Endothelial cell of umbilical vein (primary cell): Measurements from ENCODE around the gene DIP2B. TPM values are rescaled to one million over a fixed set of nuclear protein-coding genes. Genes with fewer than 3 reads are reported as not detected.

Source experiments
- BruUV-seq: library from RNA; stranded (reverse); fragments of 400-500 nt; replicated peaks from 2 replicates; lab custom pipeline; 2021; lab: Mats Ljungman, UMichigan
- CTCF ChIA-PET: fragments of 300-600, 350-600 bp; sonication (Branson Sonifier 250); formaldehyde crosslinking; loops from one replicate; lab custom pipeline; 2021; ENCODE audit warnings: antibody characterized with exemption, inconsistent platforms; lab: Charles Lee
- POLR2A ChIA-PET: fragments of 300-600, 350-600 bp; sonication (Branson Sonifier 250); formaldehyde crosslinking; loops from one replicate; lab custom pipeline; 2021; ENCODE audit warnings: antibody characterized with exemption, inconsistent platforms; lab: Charles Lee
- DNase-seq: peaks from one replicate; pipeline ENCODE4 v3.0.0-alpha.2; 2011; ENCODE audit warnings: low read depth, low spot score
- FAIRE-seq: peaks from 2 replicates; lab custom pipeline; 2011; peaks lifted over from hg19 to GRCh38; lab: Jason Lieb, UNC
- H2AFZ ChIP-seq: 2 replicates; pipeline ENCODE4 v1.6.0; 2012; ENCODE audit warnings: low read depth, low read length, control low read depth, inconsistent platforms
- H3K27ac ChIP-seq: 2 replicates; pipeline ENCODE4 v1.5.1; 2011; ENCODE audit warnings: low read depth, mild to moderate bottlenecking, control low read depth, low read length, moderate library complexity; ENCODE audit not compliant: insufficient read depth
- H3K27me3 ChIP-seq, 2 experiments: 2 replicates each; pipeline versions ENCODE4 v1.6.0 to v1.6.1; 2011; ENCODE audit warnings: low read length in 2 of 2, mixed read lengths in 1 of 2; ENCODE audit not compliant: control insufficient read depth in 2 of 2, insufficient read depth in 2 of 2
- H3K36me3 ChIP-seq, 2 experiments: 2 replicates in 1 of 2; 3 replicates in 1 of 2; pipeline ENCODE4 v1.5.1; 2011; ENCODE audit warnings: low read length in 2 of 2, mild to moderate bottlenecking in 1 of 2, moderate library complexity in 1 of 2; ENCODE audit not compliant: control insufficient read depth in 2 of 2, insufficient read depth in 2 of 2; ENCODE audit errors: extremely low read depth in 1 of 2
- H3K4me1 ChIP-seq: 3 replicates; pipeline ENCODE4 v1.5.1; 2011; ENCODE audit warnings: mild to moderate bottlenecking, low read length; ENCODE audit not compliant: control insufficient read depth, insufficient read depth; ENCODE audit errors: extremely low read depth
- H3K4me2 ChIP-seq: 2 replicates; pipeline ENCODE4 v1.6.1; 2011; ENCODE audit warnings: low read length, control low read depth, mixed read lengths; ENCODE audit not compliant: insufficient read depth
- H3K4me3 ChIP-seq, 3 experiments: fragments of 200-600 bp in 1 of 3; sonication (generic), shearing (Covaris generic) in 1 of 3; replicated peaks in 1 of 3; 2 replicates each; pipeline ENCODE4 v1.5.1; 2011 to 2016; ENCODE audit warnings: control low read depth in 3 of 3, low read length in 3 of 3, mild to moderate bottlenecking in 2 of 3, inconsistent platforms in 1 of 3, low read depth in 1 of 3, moderate library complexity in 1 of 3; ENCODE audit not compliant: insufficient read depth in 1 of 3
- H3K79me2 ChIP-seq: 2 replicates; pipeline ENCODE4 v1.6.0; 2012; ENCODE audit warnings: low read length, inconsistent platforms; ENCODE audit not compliant: control insufficient read depth, insufficient read depth
- H3K9ac ChIP-seq: replicated peaks from 2 replicates; pipeline ENCODE3; 2011; ENCODE audit warnings: low read length, control low read depth; ENCODE audit not compliant: insufficient read depth; ENCODE audit errors: extremely low read depth
- H3K9me1 ChIP-seq: replicated peaks from 3 replicates; pipeline ENCODE4 v1.6.0; 2011; ENCODE audit warnings: mild to moderate bottlenecking, low read length; ENCODE audit not compliant: control insufficient read depth, insufficient read depth; ENCODE audit errors: extremely low read depth
- H3K9me3 ChIP-seq: replicated peaks from 2 replicates; pipeline ENCODE4 v1.5.1; 2012; ENCODE audit warnings: low read length, inconsistent platforms; ENCODE audit not compliant: control insufficient read depth, insufficient read depth
- H4K20me1 ChIP-seq: replicated peaks from 2 replicates; pipeline ENCODE3; 2011; ENCODE audit warnings: mild to moderate bottlenecking, low read length; ENCODE audit not compliant: control insufficient read depth, insufficient read depth; ENCODE audit errors: extremely low read depth
- CTCF ChIP-seq, 2 donors: IDR thresholded peaks; 1 replicate in 1 of 2; 2 replicates in 1 of 2; pipeline ENCODE4 v1.5.1; 2011; ENCODE audit warnings: low read length in 2 of 2, mild to moderate bottlenecking in 2 of 2, moderate library complexity in 2 of 2, control low read depth in 1 of 2, inconsistent platforms in 1 of 2, low read depth in 1 of 2; ENCODE audit not compliant: insufficient read depth in 1 of 2; ENCODE audit errors: extremely low read depth in 1 of 2
- EZH2 ChIP-seq: IDR thresholded peaks from 2 replicates; pipeline ENCODE4 v1.6.1; 2012; ENCODE audit warnings: borderline replicate concordance, low read depth, mild to moderate bottlenecking, moderate library complexity, low read length, inconsistent platforms; ENCODE audit not compliant: severe bottlenecking
- FOS ChIP-seq: IDR thresholded peaks from 2 replicates; pipeline ENCODE4 v1.6.1; 2011; ENCODE audit warnings: mild to moderate bottlenecking, low read length, moderate library complexity, borderline replicate concordance; ENCODE audit not compliant: insufficient read depth
- GATA2 ChIP-seq: IDR thresholded peaks from 2 replicates; pipeline ENCODE4 v1.7.0; 2011; ENCODE audit warnings: low read depth, mild to moderate bottlenecking, moderate library complexity, mixed read lengths, low read length; ENCODE audit not compliant: insufficient read length, insufficient read depth
- JUN ChIP-seq: IDR thresholded peaks from 2 replicates; pipeline ENCODE4 v1.6.1; 2011; ENCODE audit warnings: borderline replicate concordance, low read depth; ENCODE audit not compliant: insufficient read length, insufficient read depth
- MAX ChIP-seq: IDR thresholded peaks from 2 replicates; pipeline ENCODE4 v1.6.1; 2011; ENCODE audit not compliant: insufficient read depth, insufficient read length
- POLR2A ChIP-seq: IDR thresholded peaks from 2 replicates; pipeline ENCODE4 v1.6.1; 2012; ENCODE audit warnings: low read depth, mild to moderate bottlenecking, control low read depth, low read length
- dilution Hi-C: fragments of 300-500 bp; cut with MboI; formaldehyde crosslinking; loops from one replicate; pipeline ENCODE4 v1.15.0; 2019; ENCODE audit warnings: low sequenced_read_pairs; ENCODE audit not compliant: extremely low pct_ligation_motif_present
- intact Hi-C: fragments of 100-400 bp; cut with micrococcal nuclease; formaldehyde crosslinking; loops from one replicate; pipeline ENCODE4 v1.10.0; 2022
- polyA plus RNA-seq, 4 experiments: library from polyadenylated mRNA; depleted of rRNA in 3 of 4; stranded (reverse) in 3 of 4; unstranded in 1 of 4; fragments of >200 nt; gene quantifications; 2 replicates each; pipeline versions ENCODE4 v1.2.1 to v1.2.3, GENCODE V29; 2011 to 2012; ENCODE audit warnings: missing spikeins in 1 of 4
- total RNA-seq: library from RNA; stranded (reverse); gene quantifications from 2 replicates; pipeline ENCODE4 v1.2.3, GENCODE V29; 2021

Gene DIP2B
- total and polyA plus RNA-seq, 2 donors (not counting 3 experiments of a cell fraction or from before 2014, with no cell fraction given): 14.5 to 28.0 TPM

GRCh38 chr12:50557421-50557820, 52.6 kb downstream of the DIP2B start:
- dilution Hi-C loops: no loop called here
- H2AFZ ChIP-seq: no peak overlapping the region
- no TSS peak for BruUV-seq
- no peaks in the 10 kb centered on the region for H3K9me1 ChIP-seq
- H3K9me3 ChIP-seq: no peaks in the 10 kb centered on the region
- ChIA-PET POLR2A (interaction anchor here (0.7 kb wide), 1 partner anchor 85 kb away, joined by 3 read pairs; no protein-coding TSS in a partner anchor), CTCF (no interaction called here)
- H3K79me2 ChIP-seq: peaks cover 9% of the 10 kb centered on the region
- no peak overlapping the region for H3K9ac ChIP-seq
- TF ChIP-seq POLR2A: no peak
- no peak for TF ChIP-seq FOS
- TF ChIP-seq MAX: no peak
- TF ChIP-seq CTCF (IDR thresholded peaks at IDR 0.05; ENCODE audit: extremely low read depth in 1 of 2, insufficient read depth in 1 of 2, low read depth in 1 of 2, low read length in 2 of 2): no peak
- TF ChIP-seq JUN: no peak
- TF ChIP-seq EZH2: no peak
- no peak for TF ChIP-seq GATA2
- no peak overlapping the region for H3K4me2 ChIP-seq
- no peaks in the 10 kb centered on the region for H3K27me3 ChIP-seq
- no peaks in the 10 kb centered on the region for H4K20me1 ChIP-seq
- H3K36me3 ChIP-seq: no peaks in the 10 kb centered on the region
- H3K4me3 ChIP-seq: no peak overlapping the region
- FAIRE-seq (no peak), DNase-seq (no peak)
- no peaks in the 10 kb centered on the region for H3K4me1 ChIP-seq
- no peak overlapping the region for H3K27ac ChIP-seq
- intact Hi-C loops: no loop called here
